ENCODE measurements around the gene C11orf71.

The C11orf71 gene

GRCh38 chr11:114397349-114397982, 2.8 kb downstream of the C11orf71 start:
- Histone ChIP-seq H3K4me1 (ENCODE audit: insufficient read depth, low read length) (peaks cover 29% of the 10 kb centered on the region), H3K27ac (ENCODE audit: low read depth, low read length) (no peak overlapping the region), H3K4me3 (ENCODE audit: low read depth in 1 of 2, low read length in 2 of 2) (no peak overlapping the region), H3K27me3 (ENCODE audit: control insufficient read depth in 1 of 2, insufficient read depth in 2 of 2, low read length in 2 of 2) (no peaks in the 10 kb centered on the region), H3K36me3 (ENCODE audit: insufficient read depth, low read length) (no peaks in the 10 kb centered on the region), H3K9me3 (ENCODE audit: low read length) (no peaks in the 10 kb centered on the region), H3K9ac (ENCODE audit: low read length) (no peak overlapping the region)

- Histone ChIP-seq H3K9me3 (ENCODE audit: low read length) (no peaks in the 10 kb centered on the region), H3K4me3 (ENCODE audit: low read depth in 1 of 2, low read length in 2 of 2) (no peak overlapping the region), H3K4me1 (ENCODE audit: insufficient read depth, low read length) (peaks cover 27% of the 10 kb centered on the region), H3K36me3 (ENCODE audit: insufficient read depth, low read length) (no peaks in the 10 kb centered on the region), H3K27ac (ENCODE audit: low read depth, low read length) (no peak overlapping the region), H3K9ac (ENCODE audit: low read length) (no peak overlapping the region), H3K27me3 (ENCODE audit: control insufficient read depth in 1 of 2, insufficient read depth in 2 of 2, low read length in 2 of 2) (no peaks in the 10 kb centered on the region)
Measured at GRCh38 chr11:114396916-114397315, 3.4 kb downstream of the C11orf71 start.

- Histone ChIP-seq H3K4me1 (ENCODE audit: insufficient read depth, low read length) (peaks cover 23% of the 10 kb centered on the region), H3K9ac (ENCODE audit: low read length) (no peak overlapping the region), H3K9me3 (ENCODE audit: low read length) (no peaks in the 10 kb centered on the region), H3K4me3 (ENCODE audit: low read depth in 1 of 2, low read length in 2 of 2) (no peak overlapping the region), H3K27me3 (ENCODE audit: control insufficient read depth in 1 of 2, insufficient read depth in 2 of 2, low read length in 2 of 2) (no peaks in the 10 kb centered on the region), H3K36me3 (ENCODE audit: insufficient read depth, low read length) (no peaks in the 10 kb centered on the region), H3K27ac (ENCODE audit: low read depth, low read length) (no peak overlapping the region)
Measured at GRCh38 chr11:114395736-114396135, 4.6 kb downstream of the C11orf71 start.

- H3K27me3 ChIP-seq (ENCODE audit: control insufficient read depth in 1 of 2, insufficient read depth in 2 of 2, low read length in 2 of 2) = no peaks in the 10 kb centered on the region
- H3K4me1 ChIP-seq (ENCODE audit: insufficient read depth, low read length) = peaks cover 7% of the 10 kb centered on the region
- no peak overlapping the region for H3K4me3 ChIP-seq (ENCODE audit: low read depth in 1 of 2, low read length in 2 of 2)
- H3K9me3 ChIP-seq (ENCODE audit: low read length) = no peaks in the 10 kb centered on the region
- H3K27ac ChIP-seq (ENCODE audit: low read depth, low read length) = no peak overlapping the region
- H3K36me3 ChIP-seq (ENCODE audit: insufficient read depth, low read length) = no peaks in the 10 kb centered on the region
- H3K9ac ChIP-seq (ENCODE audit: low read length) = no peak overlapping the region
Measured at GRCh38 chr11:114392735-114393667, 7.3 kb downstream of the C11orf71 start.

GRCh38 chr11:114386545-114386944, 13.8 kb downstream of the C11orf71 start:
- Histone ChIP-seq H3K27me3 (ENCODE audit: control insufficient read depth in 1 of 2, insufficient read depth in 2 of 2, low read length in 2 of 2) (no peaks in the 10 kb centered on the region), H3K9ac (ENCODE audit: low read length) (no peak overlapping the region), H3K4me3 (ENCODE audit: low read depth in 1 of 2, low read length in 2 of 2) (no peak overlapping the region), H3K9me3 (ENCODE audit: low read length) (no peaks in the 10 kb centered on the region), H3K4me1 (ENCODE audit: insufficient read depth, low read length) (no peaks in the 10 kb centered on the region), H3K36me3 (ENCODE audit: insufficient read depth, low read length) (no peaks in the 10 kb centered on the region), H3K27ac (ENCODE audit: low read depth, low read length) (no peak overlapping the region)

GRCh38 chr11:114386131-114386530, 14.2 kb downstream of the C11orf71 start:
- no peaks in the 10 kb centered on the region for H3K27me3 ChIP-seq (ENCODE audit: control insufficient read depth in 1 of 2, insufficient read depth in 2 of 2, low read length in 2 of 2)
- no peak overlapping the region for H3K4me3 ChIP-seq (ENCODE audit: low read depth in 1 of 2, low read length in 2 of 2)
- H3K4me1 ChIP-seq (ENCODE audit: insufficient read depth, low read length) = no peaks in the 10 kb centered on the region
- H3K36me3 ChIP-seq (ENCODE audit: insufficient read depth, low read length) = no peaks in the 10 kb centered on the region
- no peak overlapping the region for H3K9ac ChIP-seq (ENCODE audit: low read length)
- H3K27ac ChIP-seq (ENCODE audit: low read depth, low read length) = no peak overlapping the region
- H3K9me3 ChIP-seq (ENCODE audit: low read length) = no peaks in the 10 kb centered on the region

GRCh38 chr11:114384487-114384886, 15.8 kb downstream of the C11orf71 start:
- H3K27ac ChIP-seq (ENCODE audit: low read depth, low read length) = no peak overlapping the region
- H3K9me3 ChIP-seq (ENCODE audit: low read length) = no peaks in the 10 kb centered on the region
- H3K4me1 ChIP-seq (ENCODE audit: insufficient read depth, low read length) = no peaks in the 10 kb centered on the region
- no peak overlapping the region for H3K9ac ChIP-seq (ENCODE audit: low read length)
- H3K27me3 ChIP-seq (ENCODE audit: control insufficient read depth in 1 of 2, insufficient read depth in 2 of 2, low read length in 2 of 2) = no peaks in the 10 kb centered on the region
- no peak overlapping the region for H3K4me3 ChIP-seq (ENCODE audit: low read depth in 1 of 2, low read length in 2 of 2)
- H3K36me3 ChIP-seq (ENCODE audit: insufficient read depth, low read length) = no peaks in the 10 kb centered on the region

GRCh38 chr11:114382509-114382908, 17.8 kb downstream of the C11orf71 start:
- H3K4me1 ChIP-seq (ENCODE audit: insufficient read depth, low read length) = no peaks in the 10 kb centered on the region
- no peak overlapping the region for H3K27ac ChIP-seq (ENCODE audit: low read depth, low read length)
- H3K9me3 ChIP-seq (ENCODE audit: low read length) = no peaks in the 10 kb centered on the region
- H3K36me3 ChIP-seq (ENCODE audit: insufficient read depth, low read length) = no peaks in the 10 kb centered on the region
- H3K4me3 ChIP-seq (ENCODE audit: low read depth in 1 of 2, low read length in 2 of 2) = no peak overlapping the region
- H3K9ac ChIP-seq (ENCODE audit: low read length) = no peak overlapping the region
- H3K27me3 ChIP-seq (ENCODE audit: control insufficient read depth in 1 of 2, insufficient read depth in 2 of 2, low read length in 2 of 2) = no peaks in the 10 kb centered on the region

- H3K4me3 ChIP-seq (ENCODE audit: low read depth in 1 of 2, low read length in 2 of 2) = no peak overlapping the region
- no peak overlapping the region for H3K9ac ChIP-seq (ENCODE audit: low read length)
- H3K27ac ChIP-seq (ENCODE audit: low read depth, low read length) = no peak overlapping the region
- no peaks in the 10 kb centered on the region for H3K4me1 ChIP-seq (ENCODE audit: insufficient read depth, low read length)
- no peaks in the 10 kb centered on the region for H3K27me3 ChIP-seq (ENCODE audit: control insufficient read depth in 1 of 2, insufficient read depth in 2 of 2, low read length in 2 of 2)
- H3K36me3 ChIP-seq (ENCODE audit: insufficient read depth, low read length) = no peaks in the 10 kb centered on the region
- H3K9me3 ChIP-seq (ENCODE audit: low read length) = no peaks in the 10 kb centered on the region
Measured at GRCh38 chr11:114379394-114380069, 20.8 kb downstream of the C11orf71 start.

- Histone ChIP-seq H3K27ac (ENCODE audit: low read depth, low read length) (no peak overlapping the region), H3K9ac (ENCODE audit: low read length) (no peak overlapping the region), H3K27me3 (ENCODE audit: control insufficient read depth in 1 of 2, insufficient read depth in 2 of 2, low read length in 2 of 2) (no peaks in the 10 kb centered on the region), H3K4me3 (ENCODE audit: low read depth in 1 of 2, low read length in 2 of 2) (no peak overlapping the region), H3K9me3 (ENCODE audit: low read length) (no peaks in the 10 kb centered on the region), H3K36me3 (ENCODE audit: insufficient read depth, low read length) (no peaks in the 10 kb centered on the region), H3K4me1 (ENCODE audit: insufficient read depth, low read length) (no peaks in the 10 kb centered on the region)
Measured at GRCh38 chr11:114377612-114378267, 22.6 kb downstream of the C11orf71 start.

GRCh38 chr11:114375052-114375451, 25.3 kb downstream of the C11orf71 start:
- Histone ChIP-seq H3K27ac (ENCODE audit: low read depth, low read length) (no peak overlapping the region), H3K9ac (ENCODE audit: low read length) (no peak overlapping the region), H3K4me3 (ENCODE audit: low read depth in 1 of 2, low read length in 2 of 2) (no peak overlapping the region), H3K27me3 (ENCODE audit: control insufficient read depth in 1 of 2, insufficient read depth in 2 of 2, low read length in 2 of 2) (no peaks in the 10 kb centered on the region), H3K4me1 (ENCODE audit: insufficient read depth, low read length) (no peaks in the 10 kb centered on the region), H3K9me3 (ENCODE audit: low read length) (no peaks in the 10 kb centered on the region), H3K36me3 (ENCODE audit: insufficient read depth, low read length) (no peaks in the 10 kb centered on the region)
